Inflammatory macrophage treated with lipopolysaccharide for 4 hours (primary cell): ENCODE data around the gene TRIM42.
A peak's percentile ranks its signal among the peaks of the same experiment; 100 is the strongest.

Experiments used
- DNase-seq: peaks from one replicate; pipeline ENCODE4 v3.0.0-alpha.2; 2020

The TRIM42 gene

DNA sequence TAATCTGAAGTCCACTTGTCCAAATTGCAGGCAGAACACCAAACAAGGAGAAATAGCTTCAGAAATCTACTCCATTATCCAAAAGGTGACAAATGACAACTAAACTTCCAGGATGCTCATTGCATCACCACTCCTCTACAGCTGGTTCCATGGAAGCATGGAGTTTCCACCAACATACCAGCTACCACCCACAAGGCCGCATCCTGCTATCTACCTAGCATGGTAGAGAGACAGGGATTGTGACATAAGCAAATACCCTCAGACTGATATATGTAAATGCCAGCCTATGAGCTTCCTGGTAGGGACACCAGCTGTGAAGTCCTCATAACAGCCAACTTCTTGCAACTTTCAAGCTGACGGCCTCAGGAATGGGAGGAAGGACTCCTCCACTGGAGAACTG lies at the start of gene TRIM42:
Gene TRIM42, plus strand, starts transcription at position 301 of the 400 bp plus-strand sequence. CDS start 166 bp downstream, outside the sequence.
- no peak for DNase-seq

GRCh38 chr3:140628606-140629005 lies 49.3 kb upstream of the TRIM42 start:
- no peak for DNase-seq

- DNase-seq = no peak
Observed at GRCh38 chr3:140629357-140630137, 48.3 kb upstream of the TRIM42 start.

DNA sequence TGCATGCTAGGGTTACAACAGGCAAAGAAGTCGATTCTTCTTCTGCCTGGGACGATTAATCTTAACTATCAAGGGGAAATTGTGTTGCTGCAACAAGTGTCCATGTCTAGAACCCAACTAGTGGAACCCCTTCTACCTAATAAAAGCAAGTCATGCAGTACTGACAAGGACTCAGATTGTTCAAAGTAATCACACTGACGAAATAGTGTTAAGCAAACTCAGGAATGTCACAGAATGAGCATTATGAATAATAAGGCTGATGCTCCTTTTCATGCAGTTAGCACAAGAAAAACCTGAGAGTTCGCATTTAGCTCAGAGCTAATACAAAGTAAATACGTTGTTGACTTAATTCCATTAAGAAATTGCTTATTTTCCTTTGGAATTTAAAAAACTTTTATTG lies 47.5 kb upstream of the TRIM42 start:
- DNase-seq = no peak

GRCh38 chr3:140630866-140631265 lies 47.0 kb upstream of the TRIM42 start:
- DNase-seq = no peak

DNA sequence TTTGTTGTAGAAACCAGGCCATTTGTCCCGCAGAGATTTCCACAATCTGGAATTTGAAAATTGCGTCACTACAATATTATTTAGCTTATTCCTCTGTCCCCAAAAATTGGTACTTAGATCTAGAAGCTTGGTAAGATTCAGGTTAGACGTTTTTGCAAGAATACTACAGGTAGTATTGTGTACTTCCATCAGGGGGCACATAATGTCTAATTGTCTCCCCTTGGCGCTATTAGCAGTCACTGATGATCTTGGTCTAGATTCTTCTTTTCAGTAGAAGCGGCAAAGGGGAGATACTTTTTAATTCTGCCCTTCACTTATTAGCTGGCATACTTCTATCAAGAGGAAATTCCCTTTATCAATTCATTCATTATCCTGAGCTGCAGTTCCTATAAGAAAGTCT lies 42.6 kb upstream of the TRIM42 start:
- DNase-seq = no peak

- no peak for DNase-seq
Observed at GRCh38 chr3:140636406-140637138, 41.3 kb upstream of the TRIM42 start.

DNA sequence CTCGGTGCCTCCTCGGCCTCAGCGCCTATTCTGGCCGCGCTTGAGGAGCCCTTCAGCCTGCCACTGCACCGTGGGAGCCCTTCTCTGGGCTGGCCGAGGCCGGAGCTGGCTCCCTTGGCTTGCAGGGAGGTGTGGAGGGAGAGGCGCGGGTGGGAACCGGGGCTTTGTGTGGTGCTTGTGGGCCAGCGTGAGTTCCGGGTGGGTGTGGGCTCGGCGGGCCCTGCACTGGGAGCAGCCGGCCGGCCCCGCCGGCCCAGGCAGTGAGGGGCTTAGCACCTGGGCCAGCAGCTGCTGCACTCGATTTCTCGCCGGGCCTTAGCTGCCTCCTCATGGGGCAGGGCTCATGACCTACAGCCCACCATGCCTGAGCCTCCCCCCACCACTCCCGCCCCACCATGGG lies 26.6 kb upstream of the TRIM42 start:
- no peak for DNase-seq

DNA sequence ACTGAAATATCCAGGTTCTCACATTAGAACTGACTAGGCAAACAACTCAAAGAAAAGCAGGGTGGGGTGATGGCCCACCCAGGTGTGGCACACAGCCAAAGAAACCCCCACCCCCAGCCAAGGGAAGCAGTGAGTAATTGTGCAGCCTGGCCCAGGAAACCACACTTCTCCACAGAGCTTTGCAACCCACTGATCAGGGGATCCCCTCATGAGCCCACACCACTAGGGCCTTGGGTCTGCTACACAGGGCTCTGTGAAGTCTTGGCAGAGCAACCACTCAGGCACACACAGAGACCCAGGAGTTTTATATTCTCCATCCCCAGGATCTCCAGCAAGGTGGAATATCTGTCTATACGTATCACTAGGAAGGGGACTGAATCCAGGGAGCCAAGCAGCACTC lies 22.2 kb upstream of the TRIM42 start:
- no peak for DNase-seq

- DNase-seq = no peak
Observed at GRCh38 chr3:140664111-140664510, 13.8 kb upstream of the TRIM42 start.

GRCh38 chr3:140682586-140682985 lies 4.7 kb downstream of the TRIM42 start:
- no peak for DNase-seq

DNA sequence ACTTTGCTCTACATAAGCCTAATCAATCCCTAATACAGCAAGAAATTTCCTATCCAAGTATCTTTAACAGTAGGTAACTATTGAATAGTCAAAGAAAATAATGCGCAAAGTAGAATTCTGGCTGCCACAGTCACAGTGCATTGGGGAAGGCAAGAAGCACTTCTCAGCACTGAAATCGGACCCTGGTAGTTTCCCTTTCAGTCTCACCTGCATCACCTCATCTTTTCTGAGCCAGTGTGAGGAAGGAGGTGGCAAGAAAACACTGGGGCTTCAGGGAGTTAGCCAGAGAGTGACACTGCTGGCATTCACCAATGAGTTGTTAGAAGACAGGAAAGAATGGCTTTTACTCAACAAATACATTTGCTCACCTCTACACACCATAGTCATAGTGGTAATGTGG lies 8.3 kb downstream of the TRIM42 start:
- DNase-seq = no peak

DNA sequence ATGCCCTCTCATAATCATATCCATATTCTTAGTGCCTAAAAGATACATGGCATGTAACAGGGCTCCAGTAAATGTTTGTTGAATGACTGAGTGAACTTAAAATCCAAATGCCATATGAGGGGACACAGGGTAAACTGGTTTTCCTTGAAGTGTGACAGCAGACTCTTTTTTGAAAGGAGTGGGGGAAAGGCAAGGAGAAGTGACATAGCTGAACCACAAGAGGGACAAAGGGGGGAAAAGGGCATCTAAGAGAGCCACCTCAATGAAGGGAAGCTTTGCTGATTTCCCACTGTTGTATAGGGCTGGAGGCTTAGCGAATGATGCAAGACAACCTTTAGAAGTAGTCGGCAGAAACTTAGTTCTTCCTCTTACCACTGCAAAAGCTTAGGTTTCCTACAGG lies 9.1 kb downstream of the TRIM42 start:
- no peak for DNase-seq

DNA sequence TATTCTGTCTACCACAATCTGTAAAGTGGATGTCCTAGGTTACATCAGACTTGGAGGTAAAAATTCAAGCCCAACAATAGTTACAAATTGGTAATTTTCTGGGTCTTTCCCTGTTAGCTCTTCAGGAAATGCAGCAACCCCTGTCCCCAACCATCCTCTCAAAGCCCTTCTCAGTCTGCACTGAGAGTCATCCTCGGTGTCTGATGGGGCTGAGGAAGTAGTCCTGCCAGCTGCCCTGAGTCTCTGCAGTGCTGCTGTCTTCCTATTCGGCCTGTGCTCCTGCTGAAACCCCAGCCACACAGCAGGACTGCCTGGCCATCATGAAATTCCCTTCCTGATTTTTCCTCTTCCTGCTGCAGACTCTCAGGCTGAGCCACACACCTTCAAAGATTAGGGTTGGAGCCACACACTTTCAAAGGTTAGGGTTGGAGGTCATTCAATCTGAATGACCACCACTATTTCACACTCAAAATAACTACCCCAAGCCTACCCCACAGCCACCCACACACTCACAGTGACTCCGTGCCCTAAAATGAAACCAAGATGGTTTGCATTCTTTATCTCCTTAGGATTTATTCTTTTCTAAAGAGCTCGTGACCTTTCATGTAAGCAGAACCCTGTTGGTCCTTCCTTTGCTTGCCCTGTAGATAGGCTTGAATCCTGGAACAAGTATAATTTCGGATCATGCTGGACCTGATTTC lies 17.6 kb downstream of the TRIM42 start:
- DNase-seq = peak; percentile 3

- no peak for DNase-seq
Observed at GRCh38 chr3:140699516-140700231, 21.8 kb downstream of the TRIM42 start.

DNA sequence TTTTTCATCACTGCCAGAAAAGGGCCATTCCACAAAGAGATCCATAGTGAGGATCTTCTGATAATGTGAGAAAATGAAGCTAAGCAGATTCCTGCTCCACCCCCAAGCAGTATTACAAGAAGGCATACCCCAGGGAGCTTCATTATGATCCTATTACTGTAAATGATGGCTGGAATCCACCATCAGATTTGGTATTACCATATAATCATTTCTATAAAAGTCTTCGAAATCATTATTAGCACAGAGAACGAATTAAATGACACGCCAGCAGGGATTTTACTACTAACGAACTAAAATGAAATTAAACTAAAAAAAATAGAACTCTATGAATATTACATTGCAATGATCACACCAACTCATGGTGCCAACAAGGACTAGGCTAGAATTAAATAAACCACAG lies 24.4 kb downstream of the TRIM42 start:
- no peak for DNase-seq

DNA sequence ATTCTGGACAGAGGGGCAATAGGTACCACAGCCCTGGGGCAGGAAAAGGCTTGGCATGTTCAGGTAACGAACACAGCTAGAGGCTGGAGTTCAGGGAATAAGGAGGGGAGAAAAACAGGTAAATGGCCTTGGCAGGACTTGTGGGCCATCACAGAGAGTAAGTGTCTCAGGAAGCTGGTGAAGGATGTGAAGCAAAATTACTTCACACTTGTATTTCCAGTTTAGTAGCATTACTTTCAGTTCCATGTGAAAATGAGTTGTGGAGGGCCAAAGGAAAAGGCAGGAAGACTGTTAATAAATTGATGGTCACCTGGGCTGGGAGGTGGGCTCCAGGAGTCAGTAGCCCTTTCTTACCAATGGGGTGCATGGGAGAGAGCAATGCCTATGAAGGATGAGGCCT lies 25.6 kb downstream of the TRIM42 start:
- DNase-seq = no peak

- DNase-seq = no peak
Observed at GRCh38 chr3:140704733-140705132, 26.9 kb downstream of the TRIM42 start.

GRCh38 chr3:140705954-140706353 lies 28.1 kb downstream of the TRIM42 start:
- no peak for DNase-seq

DNA sequence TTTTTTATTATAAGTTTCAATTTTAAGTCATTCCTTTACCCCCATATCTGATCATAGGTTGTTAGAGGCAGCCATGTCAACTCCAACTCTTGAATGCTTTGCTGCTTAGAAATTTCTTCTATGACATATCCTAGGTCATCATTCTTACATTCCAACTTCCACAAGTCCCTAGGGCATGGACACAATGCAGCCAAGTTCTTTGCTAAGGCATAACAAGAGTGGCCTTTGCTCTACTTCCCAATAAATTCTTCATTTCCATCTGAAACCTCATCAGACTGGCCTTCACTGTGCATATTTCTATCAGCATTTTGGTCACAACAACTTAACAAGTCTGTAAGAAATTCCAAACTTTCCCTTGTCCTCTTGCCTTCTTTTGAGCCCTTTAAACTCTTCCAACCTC lies 28.5 kb downstream of the TRIM42 start:
- no peak for DNase-seq

DNA sequence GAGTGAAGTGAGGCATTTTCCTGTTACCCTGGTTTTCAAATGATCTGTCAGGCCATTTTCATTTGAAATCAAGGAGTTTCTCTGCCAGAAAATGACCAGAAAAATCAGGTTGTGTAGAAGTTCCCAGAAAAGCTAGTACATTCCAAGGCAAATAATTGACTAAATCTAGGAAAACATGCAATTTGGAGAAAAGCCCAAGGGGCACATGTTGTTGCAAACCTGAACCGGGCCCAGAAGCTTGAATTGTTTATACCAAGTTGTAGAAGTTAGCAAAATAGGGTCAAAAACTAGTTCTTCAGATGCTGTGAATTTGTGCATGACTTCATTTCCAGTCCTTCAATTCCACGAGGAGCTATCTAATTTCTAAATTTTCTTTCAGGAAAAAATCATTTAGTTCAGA lies 31.0 kb downstream of the TRIM42 start:
- DNase-seq = no peak

DNA sequence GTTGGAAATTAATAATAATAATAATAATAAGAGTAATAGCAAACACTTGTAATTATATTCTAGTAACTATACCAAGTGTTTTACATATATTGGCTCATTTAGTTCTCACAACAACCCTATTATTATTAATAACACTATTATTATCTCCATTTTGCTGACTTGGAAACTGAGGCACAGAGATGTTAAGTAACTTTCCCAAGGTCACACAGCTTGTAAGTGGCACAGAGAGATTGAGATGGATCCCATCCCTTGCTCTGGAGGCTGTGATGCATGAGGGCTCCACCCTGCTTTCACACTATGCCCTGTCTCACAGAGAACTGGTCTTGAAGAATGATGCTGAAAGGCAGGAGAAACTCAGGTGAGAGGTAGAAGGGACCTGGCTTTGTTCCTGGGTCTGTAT lies 31.9 kb downstream of the TRIM42 start:
- DNase-seq = no peak

DNA sequence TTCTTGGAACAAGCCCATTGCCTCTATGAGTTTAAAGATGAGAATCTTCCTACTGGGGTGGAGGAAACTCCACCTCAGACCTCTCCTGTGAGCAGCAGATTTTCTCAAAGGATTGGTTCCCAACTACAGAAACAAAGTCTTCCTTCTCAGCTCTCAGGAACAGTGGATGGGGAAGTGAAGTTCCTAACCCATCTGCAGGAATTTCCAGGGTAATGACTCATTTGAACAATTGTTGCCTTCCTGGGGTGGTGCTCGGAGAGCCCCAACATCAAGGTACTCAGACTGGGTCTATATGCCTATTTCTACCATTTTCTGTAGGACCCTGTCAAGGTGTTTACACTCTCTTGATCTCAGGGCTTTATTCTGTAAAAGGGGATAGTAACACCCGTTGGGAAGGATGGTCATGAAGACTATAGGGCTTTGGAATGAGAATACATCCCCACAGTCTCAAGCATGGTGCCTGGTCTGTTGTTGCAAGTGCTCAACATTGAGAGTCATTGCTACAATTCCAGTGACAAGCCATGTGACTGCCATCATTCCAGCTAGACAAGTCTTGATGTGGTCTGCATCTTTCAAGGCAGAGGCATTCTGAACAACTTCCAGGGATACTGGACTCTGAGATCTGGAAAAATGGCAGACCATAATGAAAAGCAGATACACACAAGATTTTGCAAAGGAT lies 33.0 kb downstream of the TRIM42 start:
- DNase-seq = peak; percentile 8
